ENCODE measurements around the gene SLBP. TPM values are rescaled to one million over a fixed set of nuclear protein-coding genes. Genes with fewer than 3 reads are reported as not detected.

The SLBP gene
- polyA plus RNA-seq, 3 donors: 39.6 to 63.7 (median 59.1) TPM

DNA sequence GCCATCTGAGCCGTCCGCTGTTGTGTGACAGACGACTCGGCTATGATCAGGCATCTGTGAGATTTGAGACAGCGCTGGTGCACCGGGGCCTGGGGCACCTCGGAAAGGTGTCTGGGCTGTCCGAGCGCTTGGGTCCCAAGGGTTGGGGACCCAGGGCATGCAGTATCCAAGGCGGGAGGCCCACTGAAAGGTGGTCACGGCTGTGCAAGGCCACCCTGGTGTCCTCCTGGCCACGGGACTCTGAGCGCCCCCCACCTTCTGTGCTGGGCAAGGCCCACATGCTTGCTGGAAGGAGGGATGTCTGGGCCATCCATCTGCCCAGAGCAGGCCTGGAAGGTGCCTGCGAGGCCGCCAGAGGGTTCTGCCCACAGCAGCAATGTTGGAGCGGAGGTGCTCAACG is 29.1 kb upstream of the SLBP start:
- H3K79me2 ChIP-seq (ENCODE audit: insufficient read depth, low read length): peaks cover 25% of the 10 kb centered on the region
- Mint-ChIP-seq H3K27ac (peak overlapping the region in 2 of 7 donors; percentile 68 to 93), H3K4me3 (no peak overlapping the region), H3K27me3 (ENCODE audit: low read depth in 3 of 3) (peaks cover 0 to 1% (median 1%) of the 10 kb centered on the region in 3 donors), H3K9me3 (peaks cover 20 to 29% (median 22%) of the 10 kb centered on the region in 7 donors), H3K36me3 (peaks cover 75 to 96% of the 10 kb centered on the region in 2 donors), H3K4me1 (peaks cover 4% of the 10 kb centered on the region)
- no peak overlapping the region for H3K4me2 ChIP-seq (replicated peaks; ENCODE audit: extremely low read depth, low read length, poor library complexity, severe bottlenecking)
- H3K4me3 ChIP-seq (replicated peaks in 1 of 3; ENCODE audit: low read depth in 2 of 3, low read length in 3 of 3): no peak overlapping the region
- no peaks in the 10 kb centered on the region for H3K27me3 ChIP-seq (ENCODE audit: control insufficient read depth in 2 of 2, insufficient read depth in 2 of 2, low read length in 2 of 2)
- intact Hi-C loops (cut with micrococcal nuclease): no loop called here
- peaks cover 84 to 96% of the 10 kb centered on the region in 2 donors for H3K36me3 ChIP-seq (replicated peaks in 1 of 2; ENCODE audit: control insufficient read depth in 1 of 2, insufficient read depth in 2 of 2, low read length in 2 of 2)
- TF ChIP-seq, protein P1, sequence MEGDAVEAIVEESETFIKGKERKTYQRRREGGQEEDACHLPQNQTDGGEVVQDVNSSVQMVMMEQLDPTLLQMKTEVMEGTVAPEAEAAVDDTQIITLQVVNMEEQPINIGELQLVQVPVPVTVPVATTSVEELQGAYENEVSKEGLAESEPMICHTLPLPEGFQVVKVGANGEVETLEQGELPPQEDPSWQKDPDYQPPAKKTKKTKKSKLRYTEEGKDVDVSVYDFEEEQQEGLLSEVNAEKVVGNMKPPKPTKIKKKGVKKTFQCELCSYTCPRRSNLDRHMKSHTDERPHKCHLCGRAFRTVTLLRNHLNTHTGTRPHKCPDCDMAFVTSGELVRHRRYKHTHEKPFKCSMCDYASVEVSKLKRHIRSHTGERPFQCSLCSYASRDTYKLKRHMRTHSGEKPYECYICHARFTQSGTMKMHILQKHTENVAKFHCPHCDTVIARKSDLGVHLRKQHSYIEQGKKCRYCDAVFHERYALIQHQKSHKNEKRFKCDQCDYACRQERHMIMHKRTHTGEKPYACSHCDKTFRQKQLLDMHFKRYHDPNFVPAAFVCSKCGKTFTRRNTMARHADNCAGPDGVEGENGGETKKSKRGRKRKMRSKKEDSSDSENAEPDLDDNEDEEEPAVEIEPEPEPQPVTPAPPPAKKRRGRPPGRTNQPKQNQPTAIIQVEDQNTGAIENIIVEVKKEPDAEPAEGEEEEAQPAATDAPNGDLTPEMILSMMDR (IDR thresholded peaks at IDR 0.05): no peak
- peak overlapping the region in 1 of 2 donors; percentile 64 for H3K27ac ChIP-seq (ENCODE audit: low read depth in 1 of 2, low read length in 2 of 2)
- peaks cover 38% of the 10 kb centered on the region for H4K20me1 ChIP-seq (ENCODE audit: insufficient read depth, low read length)
- no peaks in the 10 kb centered on the region for H3K4me1 ChIP-seq (ENCODE audit: control insufficient read depth in 1 of 2, insufficient read depth in 2 of 2, low read length in 2 of 2)
- no peak overlapping the region for H3K9ac ChIP-seq (ENCODE audit: insufficient read depth, low read length, poor library complexity, severe bottlenecking)
- H2AFZ ChIP-seq (ENCODE audit: insufficient read depth, low read depth, low read length, poor library complexity, severe bottlenecking): no peak overlapping the region
- H3K9me3 ChIP-seq (replicated peaks in 1 of 2; ENCODE audit: control insufficient read depth in 1 of 2, insufficient read depth in 1 of 2, low read length in 2 of 2): peaks cover 20 to 24% of the 10 kb centered on the region in 2 donors
- 96% methylated on average over 17 of the region's 17 CpGs for WGBS (ENCODE audit: insufficient coverage)
- DNase-seq: no peak

DNA sequence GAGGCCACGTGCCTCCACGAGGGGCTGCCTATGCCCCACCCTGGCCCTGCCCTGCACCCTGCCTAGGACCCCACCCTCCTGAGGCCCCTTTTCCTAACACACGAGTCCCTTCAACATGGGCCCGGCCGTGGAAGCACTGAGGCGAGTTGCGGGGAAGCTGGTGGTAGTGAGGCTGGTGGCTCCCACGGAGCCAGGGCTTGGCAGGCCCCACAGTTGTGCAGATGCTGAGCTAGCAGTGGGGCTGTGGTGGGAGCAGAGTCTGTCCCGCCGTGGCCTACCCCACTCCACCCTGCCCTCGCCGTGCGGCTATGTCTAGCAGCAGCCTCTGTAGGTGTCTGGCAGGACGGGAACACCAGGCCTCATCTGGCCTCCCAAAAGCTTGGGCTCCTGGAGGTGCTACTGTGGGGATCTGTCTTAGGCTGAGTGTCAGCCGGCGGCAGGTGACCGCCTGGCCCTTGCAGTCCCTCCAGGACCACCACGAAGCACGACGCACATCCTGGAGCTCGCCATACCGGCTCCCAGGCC is 28.0 kb upstream of the SLBP start:
- no peak overlapping the region for H3K4me3 Mint-ChIP-seq
- no peaks in the 10 kb centered on the region for H3K27me3 ChIP-seq (ENCODE audit: control insufficient read depth in 2 of 2, insufficient read depth in 2 of 2, low read length in 2 of 2)
- H3K27ac Mint-ChIP-seq: peak overlapping the region in 5 of 7 donors; percentile 15 to 93 (median 31)
- intact Hi-C loops (cut with micrococcal nuclease): no loop called here
- peaks cover 0 to 1% (median 1%) of the 10 kb centered on the region in 3 donors for H3K27me3 Mint-ChIP-seq (ENCODE audit: low read depth in 3 of 3)
- no peaks in the 10 kb centered on the region for H3K4me1 ChIP-seq (ENCODE audit: control insufficient read depth in 1 of 2, insufficient read depth in 2 of 2, low read length in 2 of 2)
- peaks cover 34% of the 10 kb centered on the region for H3K79me2 ChIP-seq (ENCODE audit: insufficient read depth, low read length)
- 82% methylated on average over 10 of the region's 22 CpGs for WGBS (ENCODE audit: insufficient coverage)
- no peak for DNase-seq
- peaks cover 38% of the 10 kb centered on the region for H4K20me1 ChIP-seq (ENCODE audit: insufficient read depth, low read length)
- H3K27ac ChIP-seq (ENCODE audit: low read depth in 1 of 2, low read length in 2 of 2): peak overlapping the region in 1 of 2 donors; percentile 64
- no peak overlapping the region for H3K4me3 ChIP-seq (replicated peaks in 1 of 3; ENCODE audit: low read depth in 2 of 3, low read length in 3 of 3)
- no peak overlapping the region for H3K4me2 ChIP-seq (replicated peaks; ENCODE audit: extremely low read depth, low read length, poor library complexity, severe bottlenecking)
- H3K4me1 Mint-ChIP-seq: peaks cover 4% of the 10 kb centered on the region
- H3K36me3 ChIP-seq (replicated peaks in 1 of 2; ENCODE audit: control insufficient read depth in 1 of 2, insufficient read depth in 2 of 2, low read length in 2 of 2): peaks cover 94 to 100% of the 10 kb centered on the region in 2 donors
- peaks cover 20 to 31% of the 10 kb centered on the region in 2 donors for H3K9me3 ChIP-seq (replicated peaks in 1 of 2; ENCODE audit: control insufficient read depth in 1 of 2, insufficient read depth in 1 of 2, low read length in 2 of 2)
- H3K36me3 Mint-ChIP-seq: peaks cover 80 to 100% of the 10 kb centered on the region in 2 donors
- peaks cover 20 to 37% (median 26%) of the 10 kb centered on the region in 7 donors for H3K9me3 Mint-ChIP-seq
- TF ChIP-seq, protein P1 (IDR thresholded peaks at IDR 0.05): no peak
- H3K9ac ChIP-seq (ENCODE audit: insufficient read depth, low read length, poor library complexity, severe bottlenecking): no peak overlapping the region
- H2AFZ ChIP-seq (ENCODE audit: insufficient read depth, low read depth, low read length, poor library complexity, severe bottlenecking): no peak overlapping the region
